ENCODE measurements around the gene DMD.

DMD gene

GRCh38 chrX:31092970-31093638 lies 2118.2 kb downstream of the DMD start:
- peak; percentile 47 for DNase-seq (ENCODE audit: low read depth)
- no peak overlapping the region for H3K4me3 ChIP-seq (ENCODE audit: low read depth, low read length)
- no peak for TF ChIP-seq CTCF (IDR thresholded peaks at IDR 0.05; ENCODE audit: insufficient read depth, low read depth, low read length, missing control alignments)

GRCh38 chrX:31092476-31092875 lies 2118.9 kb downstream of the DMD start:
- H3K4me3 ChIP-seq (ENCODE audit: low read depth, low read length): no peak overlapping the region
- DNase-seq (ENCODE audit: low read depth): no peak

GRCh38 chrX:31091819-31092218 lies 2119.5 kb downstream of the DMD start:
- no peak for TF ChIP-seq CTCF (IDR thresholded peaks at IDR 0.05; ENCODE audit: insufficient read depth, low read depth, low read length, missing control alignments)
- no peak overlapping the region for H3K4me3 ChIP-seq (ENCODE audit: low read depth, low read length)
- DNase-seq (ENCODE audit: low read depth): no peak

More at GRCh38 chrX:31092476-31092875, 2118.9 kb downstream of the DMD start:
- TF ChIP-seq CTCF (IDR thresholded peaks at IDR 0.05; ENCODE audit: insufficient read depth, low read depth, low read length, missing control alignments): no peak

- TF ChIP-seq CTCF (IDR thresholded peaks at IDR 0.05; ENCODE audit: insufficient read depth, low read depth, low read length, missing control alignments): no peak
- H3K4me3 ChIP-seq (ENCODE audit: low read depth, low read length): no peak overlapping the region
- no peak for DNase-seq (ENCODE audit: low read depth)
Measured at GRCh38 chrX:31074522-31074921, 2136.8 kb downstream of the DMD start.

GRCh38 chrX:31071725-31072124 lies 2139.6 kb downstream of the DMD start, which contains the start of gene FTHL17:
Gene FTHL17, minus strand, starts transcription at chrX:31072041. Its CDS starts 88 bp downstream, at chrX:31071953.
- H3K4me3 ChIP-seq (ENCODE audit: low read depth, low read length): no peak within 1 kb of the TSS
- TF ChIP-seq CTCF (IDR thresholded peaks at IDR 0.05; ENCODE audit: insufficient read depth, low read depth, low read length, missing control alignments): no peak
- DNase-seq (ENCODE audit: low read depth): no peak

GRCh38 chrX:31071262-31071661 lies 2140.1 kb downstream of the DMD start:
- TF ChIP-seq CTCF (IDR thresholded peaks at IDR 0.05; ENCODE audit: insufficient read depth, low read depth, low read length, missing control alignments): no peak
- DNase-seq (ENCODE audit: low read depth): no peak
- H3K4me3 ChIP-seq (ENCODE audit: low read depth, low read length): no peak overlapping the region

- H3K4me3 ChIP-seq (ENCODE audit: low read depth, low read length): no peak overlapping the region
- TF ChIP-seq CTCF (IDR thresholded peaks at IDR 0.05; ENCODE audit: insufficient read depth, low read depth, low read length, missing control alignments): no peak
- peak; percentile 50 for DNase-seq (ENCODE audit: low read depth)
Measured at GRCh38 chrX:31070057-31070468, 2141.3 kb downstream of the DMD start.
